GM12878 (cell line): ENCODE measurements around the gene SMG6. TPM values are rescaled to one million over a fixed set of nuclear protein-coding genes. Genes with fewer than 3 reads are reported as not detected.

Experiments used
- ATAC-seq: fragments of 200-7000 bp; cut with Tn5 transposase; 3 replicates; pipeline ENCODE4 v1.9.1; 2020; ENCODE audit warnings: mild to moderate bottlenecking, moderate library complexity
- BruUV-seq: library from RNA; stranded (reverse); fragments of 400-500 nt; replicated peaks from 2 replicates; lab custom pipeline; 2021; lab: Mats Ljungman, UMichigan
- CTCF ChIA-PET: fragments of 300-600 bp; sonication (Branson Sonifier 250); formaldehyde crosslinking; extraction: SDS; loops from one replicate; lab custom pipeline; 2021; ENCODE audit warnings: inconsistent platforms; lab: Yijun Ruan, JAX
- POLR2A ChIA-PET: fragments of 350-600 bp; formaldehyde crosslinking; extraction: SDS; loops from one replicate; lab custom pipeline; 2021; ENCODE audit warnings: inconsistent platforms; lab: Charles Lee
- RAD21 ChIA-PET: fragments of 300-600 bp; sonication (Branson Sonifier 250); formaldehyde crosslinking; loops from one replicate; lab custom pipeline; 2023; ENCODE audit warnings: antibody characterized with exemption; ENCODE audit not compliant: unreplicated experiment; lab: Charles Lee
- SMC1A ChIA-PET: fragments of 300-600 bp; sonication (Branson Sonifier 250); formaldehyde crosslinking; loops from one replicate; lab custom pipeline; 2023; ENCODE audit not compliant: unreplicated experiment, uncharacterized antibody; lab: Charles Lee
- DNase-seq: peaks from one replicate; pipeline ENCODE4 v3.0.0-alpha.2; 2011; ENCODE audit warnings: low read depth, low spot score
- FAIRE-seq: peaks from 3 replicates; lab custom pipeline; 2011; peaks lifted over from hg19 to GRCh38; lab: Jason Lieb, UNC
- H2AFZ ChIP-seq: 2 replicates; pipeline ENCODE4 v1.6.0; 2011; ENCODE audit warnings: low read depth, low read length, control low read depth; ENCODE audit not compliant: control insufficient read depth
- H3K27ac ChIP-seq: 2 replicates; pipeline ENCODE4 v1.5.1; 2011; ENCODE audit warnings: control low read depth; ENCODE audit not compliant: control insufficient read depth, insufficient read depth
- H3K27me3 ChIP-seq, 2 experiments: replicated peaks in 1 of 2; 2 replicates each; pipeline versions ENCODE4 v1.6.0 to v1.6.1; 2011; ENCODE audit warnings: low read length in 1 of 2; ENCODE audit not compliant: control insufficient read depth in 2 of 2, insufficient read depth in 2 of 2
- H3K36me3 ChIP-seq, 2 experiments: 2 replicates each; pipeline ENCODE4 v1.5.1; 2011; ENCODE audit warnings: low read length in 1 of 2; ENCODE audit not compliant: control insufficient read depth in 2 of 2, insufficient read depth in 2 of 2
- H3K4me1 ChIP-seq: 2 replicates; pipeline ENCODE4 v1.6.1; 2011; ENCODE audit warnings: mild to moderate bottlenecking, low read length, moderate library complexity, mixed read lengths; ENCODE audit not compliant: control insufficient read depth, insufficient read depth
- H3K4me2 ChIP-seq: 2 replicates; pipeline ENCODE4 v1.6.0; 2011; ENCODE audit warnings: control low read depth; ENCODE audit not compliant: control insufficient read depth, insufficient read depth
- H3K4me3 ChIP-seq: fragments of 200-600 bp; sonication (generic); 2 replicates; pipeline ENCODE4 v1.5.1; 2016
- H3K79me2 ChIP-seq: 2 replicates; pipeline ENCODE4 v1.6.0; 2011; ENCODE audit warnings: low read length; ENCODE audit not compliant: control insufficient read depth, insufficient read depth
- H3K9ac ChIP-seq: 2 replicates; pipeline ENCODE4 v1.8.0; 2011; ENCODE audit warnings: low read length, control low read depth, mixed read lengths; ENCODE audit not compliant: control insufficient read depth, insufficient read depth
- H3K9me3 ChIP-seq: replicated peaks from 3 replicates; pipeline ENCODE4 v1.5.1; 2011; ENCODE audit warnings: mild to moderate bottlenecking, low read length; ENCODE audit not compliant: control insufficient read depth, insufficient read depth
- H4K20me1 ChIP-seq: 2 replicates; pipeline ENCODE4 v1.6.0; 2011; ENCODE audit not compliant: control insufficient read depth, insufficient read depth
- ASH2L ChIP-seq: fragments of 300-600, 200-600 bp; sonication (generic); IDR thresholded peaks from 2 replicates; pipeline ENCODE4 v1.6.1; 2017; ENCODE audit warnings: low read depth, mild to moderate bottlenecking, borderline replicate concordance
- CBFB ChIP-seq: IDR thresholded peaks from 2 replicates; pipeline ENCODE4 v1.6.1; 2016; ENCODE audit warnings: antibody characterized with exemption, low read depth
- HDAC6 ChIP-seq: fragments of 200-600 bp; sonication (generic); IDR thresholded peaks from one replicate; pipeline ENCODE4 v1.8.0; 2017; ENCODE audit warnings: antibody characterized with exemption; ENCODE audit not compliant: unreplicated experiment
- TARDBP ChIP-seq: IDR thresholded peaks from 2 replicates; pipeline ENCODE4 v1.6.1; 2016; ENCODE audit warnings: borderline replicate concordance
- WGBS: methylation state at CpG from one replicate; pipeline ENCODE4 v1.1.6; 2016; ENCODE audit warnings: low lambda C conversion rate; ENCODE audit not compliant: insufficient replicate concordance, insufficient coverage; ENCODE audit errors: missing lambda C conversion rate; 5-methylcytosine and 5-hydroxymethylcytosine counted together
- in situ Hi-C: fragments of 300-500 bp; cut with MboI; formaldehyde crosslinking; loops from 9 replicates; pipeline ENCODE4 v1.14.3; 2018; ENCODE audit warnings: mixed read lengths
- intact Hi-C: fragments of 100-400 bp; cut with micrococcal nuclease; formaldehyde crosslinking; loops from one replicate; pipeline ENCODE4 v1.14.2; 2022; ENCODE audit not compliant: unreplicated experiment
- polyA plus RNA-seq, 11 experiments: library from polyadenylated mRNA; depleted of rRNA in 4 of 11; unstranded in 6 of 11; stranded (reverse) in 5 of 11; fragments of >200 nt; fragmentation: Nextera tagmentation in 4 of 11; fragmentation: Illumina TruSeq in 1 of 11; extraction: Ambion mirVana in 4 of 11; extraction: Trizol in 1 of 11; gene quantifications; 1 replicate in 1 of 11; 2 replicates in 10 of 11; pipeline versions ENCODE4 v1.2.1 to v1.2.3, GENCODE V29; 2011 to 2016; ENCODE audit warnings: inconsistent platforms in 2 of 11, missing spikeins in 2 of 11, low read depth in 1 of 11
- total RNA-seq, 4 experiments: library from RNA; depleted of rRNA in 3 of 4; stranded (reverse); fragments of >200 nt in 3 of 4; fragmentation: Illumina TruSeq in 1 of 4; extraction: Trizol in 1 of 4; gene quantifications; 2 replicates each; pipeline versions ENCODE4 v1.2.1 to v1.2.3, GENCODE V29; 2013 to 2021
- TF ChIP-seq, protein P1 (sequence below): fragments of 450-650 bp; formaldehyde crosslinking; IDR thresholded peaks from 2 replicates; pipeline ENCODE4 v1.5.0; 2022; ENCODE audit warnings: mild to moderate bottlenecking, missing genetic modification characterization
- TF ChIP-seq, protein P2 (sequence below): fragments of 450-650 bp; conservative IDR thresholded peaks from 2 replicates; pipeline ENCODE4 v1.6.1; 2017; ENCODE audit warnings: mild to moderate bottlenecking, moderate library complexity
- TF ChIP-seq, protein P3 (sequence below): IDR thresholded peaks from 2 replicates; pipeline ENCODE4 v1.6.1; 2011; ENCODE audit warnings: borderline replicate concordance, low read depth, mild to moderate bottlenecking, moderate library complexity, low read length; ENCODE audit not compliant: insufficient read depth, poor library complexity, severe bottlenecking
- TF ChIP-seq, protein P4 (sequence below): IDR thresholded peaks from 2 replicates; pipeline ENCODE4 v1.6.1; 2011; ENCODE audit warnings: low read depth, low read length, improper control_type of control experiment, borderline replicate concordance
- TF ChIP-seq, protein P5 (sequence below): fragments of 450-650 bp; IDR thresholded peaks from 2 replicates; pipeline ENCODE4 v1.6.1; 2017; ENCODE audit warnings: mild to moderate bottlenecking, low read depth, inconsistent platforms; ENCODE audit not compliant: poor library complexity, severe bottlenecking

The SMG6 gene
- total and polyA plus RNA-seq, 10 of the 15 experiments (the other 5 are each of a cell fraction or from before 2014, with no cell fraction given) = 0.58 to 28.7 (median 15.7) TPM

DNA sequence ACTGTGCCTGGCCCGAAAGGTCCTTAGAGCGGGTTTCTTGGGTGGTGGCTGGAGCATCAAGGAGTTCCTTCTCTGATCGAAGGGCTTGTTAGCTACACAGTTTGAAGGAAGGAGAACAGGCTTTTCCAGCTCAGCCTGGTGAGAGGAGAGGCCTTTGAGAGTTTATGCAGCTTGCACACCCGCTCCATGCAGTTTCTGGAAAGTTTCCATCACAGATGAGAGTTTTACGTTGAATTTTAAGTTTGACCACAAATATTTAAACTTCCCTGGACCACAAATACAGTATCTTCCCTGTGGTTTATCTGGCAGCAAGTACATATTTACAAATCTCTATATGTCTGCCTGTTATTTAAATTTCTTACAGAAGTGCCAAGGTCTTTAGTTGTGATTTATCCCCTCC is 191.9 kb downstream of the SMG6 start:
- FAIRE-seq = no peak
- Histone ChIP-seq H3K36me3 (no peaks in the 10 kb centered on the region; a peak in 2 of 4 replicates), H4K20me1 (no peaks in the 10 kb centered on the region), H3K27ac (no peak overlapping the region), H3K4me3 (no peak overlapping the region), H3K27me3 (no peaks in the 10 kb centered on the region), H3K4me2 (no peak overlapping the region), H3K9me3 (no peaks in the 10 kb centered on the region), H3K79me2 (no peaks in the 10 kb centered on the region), H2AFZ (no peak overlapping the region), H3K9ac (no peak overlapping the region), H3K4me1 (peaks cover 23% of the 10 kb centered on the region)
- intact Hi-C loops = no loop called here
- CTCF ChIA-PET = interaction anchor here (1.2 to 2.8 kb wide), 3 partner anchors 8 to 41 kb away, joined by 3 to 11 read pairs (median 3); no protein-coding TSS in a partner anchor
- POLR2A ChIA-PET = interaction anchor here (0.6 to 1.2 kb wide), 2 partner anchors 27 to 48 kb away, joined by 3 to 4 read pairs; no protein-coding TSS in a partner anchor
- 98% methylated on average over 5 of the region's 5 CpGs for WGBS
- TF ChIP-seq TARDBP (no peak), HDAC6 (no peak), CBFB (no peak), ASH2L (no peak)
- TF ChIP-seq, protein P1, sequence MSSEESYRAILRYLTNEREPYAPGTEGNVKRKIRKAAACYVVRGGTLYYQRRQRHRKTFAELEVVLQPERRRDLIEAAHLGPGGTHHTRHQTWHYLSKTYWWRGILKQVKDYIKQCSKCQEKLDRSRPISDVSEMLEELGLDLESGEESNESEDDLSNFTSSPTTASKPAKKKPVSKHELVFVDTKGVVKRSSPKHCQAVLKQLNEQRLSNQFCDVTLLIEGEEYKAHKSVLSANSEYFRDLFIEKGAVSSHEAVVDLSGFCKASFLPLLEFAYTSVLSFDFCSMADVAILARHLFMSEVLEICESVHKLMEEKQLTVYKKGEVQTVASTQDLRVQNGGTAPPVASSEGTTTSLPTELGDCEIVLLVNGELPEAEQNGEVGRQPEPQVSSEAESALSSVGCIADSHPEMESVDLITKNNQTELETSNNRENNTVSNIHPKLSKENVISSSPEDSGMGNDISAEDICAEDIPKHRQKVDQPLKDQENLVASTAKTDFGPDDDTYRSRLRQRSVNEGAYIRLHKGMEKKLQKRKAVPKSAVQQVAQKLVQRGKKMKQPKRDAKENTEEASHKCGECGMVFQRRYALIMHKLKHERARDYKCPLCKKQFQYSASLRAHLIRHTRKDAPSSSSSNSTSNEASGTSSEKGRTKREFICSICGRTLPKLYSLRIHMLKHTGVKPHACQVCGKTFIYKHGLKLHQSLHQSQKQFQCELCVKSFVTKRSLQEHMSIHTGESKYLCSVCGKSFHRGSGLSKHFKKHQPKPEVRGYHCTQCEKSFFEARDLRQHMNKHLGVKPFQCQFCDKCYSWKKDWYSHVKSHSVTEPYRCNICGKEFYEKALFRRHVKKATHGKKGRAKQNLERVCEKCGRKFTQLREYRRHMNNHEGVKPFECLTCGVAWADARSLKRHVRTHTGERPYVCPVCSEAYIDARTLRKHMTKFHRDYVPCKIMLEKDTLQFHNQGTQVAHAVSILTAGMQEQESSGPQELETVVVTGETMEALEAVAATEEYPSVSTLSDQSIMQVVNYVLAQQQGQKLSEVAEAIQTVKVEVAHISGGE (CRISPR knock-in tag) = no peak
- TF ChIP-seq, protein P2, sequence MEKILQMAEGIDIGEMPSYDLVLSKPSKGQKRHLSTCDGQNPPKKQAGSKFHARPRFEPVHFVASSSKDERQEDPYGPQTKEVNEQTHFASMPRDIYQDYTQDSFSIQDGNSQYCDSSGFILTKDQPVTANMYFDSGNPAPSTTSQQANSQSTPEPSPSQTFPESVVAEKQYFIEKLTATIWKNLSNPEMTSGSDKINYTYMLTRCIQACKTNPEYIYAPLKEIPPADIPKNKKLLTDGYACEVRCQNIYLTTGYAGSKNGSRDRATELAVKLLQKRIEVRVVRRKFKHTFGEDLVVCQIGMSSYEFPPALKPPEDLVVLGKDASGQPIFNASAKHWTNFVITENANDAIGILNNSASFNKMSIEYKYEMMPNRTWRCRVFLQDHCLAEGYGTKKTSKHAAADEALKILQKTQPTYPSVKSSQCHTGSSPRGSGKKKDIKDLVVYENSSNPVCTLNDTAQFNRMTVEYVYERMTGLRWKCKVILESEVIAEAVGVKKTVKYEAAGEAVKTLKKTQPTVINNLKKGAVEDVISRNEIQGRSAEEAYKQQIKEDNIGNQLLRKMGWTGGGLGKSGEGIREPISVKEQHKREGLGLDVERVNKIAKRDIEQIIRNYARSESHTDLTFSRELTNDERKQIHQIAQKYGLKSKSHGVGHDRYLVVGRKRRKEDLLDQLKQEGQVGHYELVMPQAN = no peak
- TF ChIP-seq, protein P3, sequence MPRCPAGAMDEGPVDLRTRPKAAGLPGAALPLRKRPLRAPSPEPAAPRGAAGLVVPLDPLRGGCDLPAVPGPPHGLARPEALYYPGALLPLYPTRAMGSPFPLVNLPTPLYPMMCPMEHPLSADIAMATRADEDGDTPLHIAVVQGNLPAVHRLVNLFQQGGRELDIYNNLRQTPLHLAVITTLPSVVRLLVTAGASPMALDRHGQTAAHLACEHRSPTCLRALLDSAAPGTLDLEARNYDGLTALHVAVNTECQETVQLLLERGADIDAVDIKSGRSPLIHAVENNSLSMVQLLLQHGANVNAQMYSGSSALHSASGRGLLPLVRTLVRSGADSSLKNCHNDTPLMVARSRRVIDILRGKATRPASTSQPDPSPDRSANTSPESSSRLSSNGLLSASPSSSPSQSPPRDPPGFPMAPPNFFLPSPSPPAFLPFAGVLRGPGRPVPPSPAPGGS = no peak
- TF ChIP-seq, protein P4, sequence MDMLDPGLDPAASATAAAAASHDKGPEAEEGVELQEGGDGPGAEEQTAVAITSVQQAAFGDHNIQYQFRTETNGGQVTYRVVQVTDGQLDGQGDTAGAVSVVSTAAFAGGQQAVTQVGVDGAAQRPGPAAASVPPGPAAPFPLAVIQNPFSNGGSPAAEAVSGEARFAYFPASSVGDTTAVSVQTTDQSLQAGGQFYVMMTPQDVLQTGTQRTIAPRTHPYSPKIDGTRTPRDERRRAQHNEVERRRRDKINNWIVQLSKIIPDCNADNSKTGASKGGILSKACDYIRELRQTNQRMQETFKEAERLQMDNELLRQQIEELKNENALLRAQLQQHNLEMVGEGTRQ = no peak
- TF ChIP-seq, protein P5, sequence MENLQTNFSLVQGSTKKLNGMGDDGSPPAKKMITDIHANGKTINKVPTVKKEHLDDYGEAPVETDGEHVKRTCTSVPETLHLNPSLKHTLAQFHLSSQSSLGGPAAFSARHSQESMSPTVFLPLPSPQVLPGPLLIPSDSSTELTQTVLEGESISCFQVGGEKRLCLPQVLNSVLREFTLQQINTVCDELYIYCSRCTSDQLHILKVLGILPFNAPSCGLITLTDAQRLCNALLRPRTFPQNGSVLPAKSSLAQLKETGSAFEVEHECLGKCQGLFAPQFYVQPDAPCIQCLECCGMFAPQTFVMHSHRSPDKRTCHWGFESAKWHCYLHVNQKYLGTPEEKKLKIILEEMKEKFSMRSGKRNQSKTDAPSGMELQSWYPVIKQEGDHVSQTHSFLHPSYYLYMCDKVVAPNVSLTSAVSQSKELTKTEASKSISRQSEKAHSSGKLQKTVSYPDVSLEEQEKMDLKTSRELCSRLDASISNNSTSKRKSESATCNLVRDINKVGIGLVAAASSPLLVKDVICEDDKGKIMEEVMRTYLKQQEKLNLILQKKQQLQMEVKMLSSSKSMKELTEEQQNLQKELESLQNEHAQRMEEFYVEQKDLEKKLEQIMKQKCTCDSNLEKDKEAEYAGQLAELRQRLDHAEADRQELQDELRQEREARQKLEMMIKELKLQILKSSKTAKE = no peak
- SMC1A ChIA-PET = interaction anchor here (2.4 to 2.8 kb wide), 2 partner anchors 11 to 26 kb away, joined by 6 to 17 read pairs; no protein-coding TSS in a partner anchor
- in situ Hi-C loops = no loop called here
- BruUV-seq = no TSS peak
- RAD21 ChIA-PET = interaction anchor here (1.0 to 2.2 kb wide), 2 partner anchors 17 to 129 kb away, joined by 3 to 8 read pairs; no protein-coding TSS in a partner anchor
- DNase-seq = no peak
- no peak for ATAC-seq
